Panc1 (cell line): Measurements from ENCODE around the gene COL6A2. TPM values are rescaled to one million over a fixed set of nuclear protein-coding genes. Genes with fewer than 3 reads are reported as not detected.

Experiments used
- ATAC-seq: fragments of 200-7000 bp; cut with Tn5 transposase; 2 replicates; pipeline ENCODE4 v1.9.1; 2020; ENCODE audit warnings: mild to moderate bottlenecking, moderate library complexity
- BruUV-seq: library from RNA; stranded (reverse); fragments of 400-500 nt; replicated peaks from 2 replicates; lab custom pipeline; 2021; lab: Mats Ljungman, UMichigan
- CTCF ChIA-PET: fragments of 300-600 bp; sonication (Branson Sonifier 250); formaldehyde crosslinking; loops from one replicate; lab custom pipeline; 2022; ENCODE audit warnings: antibody characterized with exemption; lab: Charles Lee
- POLR2A ChIA-PET: fragments of 300-600 bp; sonication (Branson Sonifier 250); formaldehyde crosslinking; loops from one replicate; lab custom pipeline; 2022; ENCODE audit warnings: antibody characterized with exemption; lab: Charles Lee
- DNase-seq: peaks from one replicate; pipeline ENCODE4 v3.0.0-alpha.2; 2010; ENCODE audit warnings: low read depth, low spot score
- H3K27ac ChIP-seq: 2 replicates; pipeline ENCODE4 v1.5.1; 2011; ENCODE audit warnings: mild to moderate bottlenecking, low read length, inconsistent platforms
- H3K27me3 ChIP-seq: fragments of 200-500 bp; sonication (Bioruptor generic); 2 replicates; pipeline ENCODE4 v1.6.0; 2014; ENCODE audit warnings: low read length, inconsistent platforms; ENCODE audit not compliant: control insufficient read depth, insufficient read depth
- H3K36me3 ChIP-seq: fragments of 200-500 bp; sonication (Bioruptor generic); 2 replicates; pipeline ENCODE4 v1.5.1; 2014; ENCODE audit warnings: inconsistent platforms, mild to moderate bottlenecking, low read length, moderate library complexity; ENCODE audit not compliant: control insufficient read depth, insufficient read depth
- H3K4me1 ChIP-seq: 2 replicates; pipeline ENCODE4 v1.5.1; 2011; ENCODE audit warnings: inconsistent platforms, mild to moderate bottlenecking, low read length, moderate library complexity; ENCODE audit not compliant: control insufficient read depth, insufficient read depth
- H3K4me3 ChIP-seq, 2 experiments: 2 replicates each; pipeline ENCODE4 v1.5.1; 2011 to 2012; ENCODE audit warnings: low read depth in 2 of 2, low read length in 2 of 2, mild to moderate bottlenecking in 2 of 2, inconsistent platforms in 1 of 2, moderate library complexity in 1 of 2
- H3K9me3 ChIP-seq: fragments of 200-500 bp; sonication (Bioruptor generic); 2 replicates; pipeline ENCODE4 v1.5.1; 2014; ENCODE audit warnings: low read depth, mild to moderate bottlenecking, inconsistent platforms, low read length, moderate library complexity; ENCODE audit not compliant: control insufficient read depth, insufficient read depth
- POLR2AphosphoS5 ChIP-seq: IDR thresholded peaks from 2 replicates; pipeline ENCODE4 v1.6.1; 2012; ENCODE audit warnings: mild to moderate bottlenecking, low read depth, low read length, moderate library complexity
- SIN3A ChIP-seq: IDR thresholded peaks from 2 replicates; pipeline ENCODE4 v1.6.1; 2012; ENCODE audit warnings: low read depth, mild to moderate bottlenecking, low read length, moderate library complexity, borderline replicate concordance; ENCODE audit not compliant: insufficient read depth
- TCF7L2 ChIP-seq: IDR thresholded peaks from 2 replicates; pipeline ENCODE4 v1.6.1; 2011; ENCODE audit warnings: mild to moderate bottlenecking, low read depth, low read length, inconsistent platforms
- in situ Hi-C: cut with HindIII; loops from 2 replicates; pipeline ENCODE4 v1.10.0; 2016; ENCODE audit warnings: low sequenced_read_pairs, low pct_unique_long_range_greater_than_20kb
- intact Hi-C: fragments of 100-400 bp; cut with micrococcal nuclease; formaldehyde crosslinking; loops from one replicate; pipeline ENCODE4 v1.10.0; 2022; ENCODE audit not compliant: unreplicated experiment
- total RNA-seq: library from RNA; stranded (reverse); gene quantifications from one replicate; pipeline ENCODE4 v1.2.1, GENCODE V29; 2021; ENCODE audit not compliant: unreplicated experiment
- TF ChIP-seq, protein P1 (sequence below), 2 experiments: IDR thresholded peaks; 2 replicates each; pipeline ENCODE4 v1.6.1; 2011 to 2012; ENCODE audit warnings: low read depth in 2 of 2, control low read depth in 1 of 2, low read length in 1 of 2, mild to moderate bottlenecking in 1 of 2, moderate library complexity in 1 of 2; ENCODE audit not compliant: insufficient read depth in 1 of 2
- TF ChIP-seq, protein P2 (sequence below): fragments of 450-650 bp; IDR thresholded peaks from 2 replicates; pipeline ENCODE4 v1.5.1; 2017; ENCODE audit warnings: mild to moderate bottlenecking

The COL6A2 gene
- total RNA-seq, 1 experiment from 2014 or later, result 29.9 TPM

DNA sequence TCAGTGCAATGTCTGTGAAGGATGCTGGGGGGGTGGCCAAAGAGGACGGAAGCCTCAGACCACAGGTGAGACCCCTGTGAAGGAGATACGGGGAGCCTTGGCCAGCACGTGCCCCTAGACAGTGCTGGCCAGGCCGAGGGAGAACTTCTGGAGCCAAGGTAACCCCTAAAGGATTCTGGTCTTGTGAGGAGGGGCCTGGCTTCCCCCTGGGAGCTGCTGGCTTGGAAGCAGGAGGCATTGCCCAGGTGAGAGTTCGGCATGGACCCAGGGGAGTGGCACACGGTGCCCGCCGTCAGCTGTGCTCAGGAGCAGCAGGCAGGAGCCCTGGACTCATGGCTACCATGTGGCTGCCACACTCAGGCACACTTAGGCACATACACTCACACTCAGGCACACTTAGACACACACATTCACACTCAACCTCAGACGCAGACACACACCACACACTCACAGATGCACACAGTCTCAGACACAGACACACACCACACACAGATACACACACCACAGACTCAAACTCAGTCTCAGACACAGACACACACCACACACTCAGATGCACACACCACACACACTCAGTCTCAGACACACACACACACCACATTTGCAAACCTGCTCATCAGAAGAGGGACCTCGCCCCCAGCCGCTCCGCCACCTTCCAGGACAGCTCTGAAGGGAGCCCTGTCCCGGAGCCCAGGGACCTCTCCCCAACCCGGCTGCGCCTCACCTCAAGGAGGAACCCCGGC, 1.1 kb upstream of the COL6A2 start:
- ChIA-PET POLR2A (no interaction called here), CTCF (no interaction called here)
- no peaks in the 10 kb centered on the region for H3K4me1 ChIP-seq
- ATAC-seq (no peak), DNase-seq (no peak)
- H3K27ac ChIP-seq, result no peak overlapping the region
- intact Hi-C loops (no loop called here), in situ Hi-C loops (no loop called here)
- TF ChIP-seq, protein P1, sequence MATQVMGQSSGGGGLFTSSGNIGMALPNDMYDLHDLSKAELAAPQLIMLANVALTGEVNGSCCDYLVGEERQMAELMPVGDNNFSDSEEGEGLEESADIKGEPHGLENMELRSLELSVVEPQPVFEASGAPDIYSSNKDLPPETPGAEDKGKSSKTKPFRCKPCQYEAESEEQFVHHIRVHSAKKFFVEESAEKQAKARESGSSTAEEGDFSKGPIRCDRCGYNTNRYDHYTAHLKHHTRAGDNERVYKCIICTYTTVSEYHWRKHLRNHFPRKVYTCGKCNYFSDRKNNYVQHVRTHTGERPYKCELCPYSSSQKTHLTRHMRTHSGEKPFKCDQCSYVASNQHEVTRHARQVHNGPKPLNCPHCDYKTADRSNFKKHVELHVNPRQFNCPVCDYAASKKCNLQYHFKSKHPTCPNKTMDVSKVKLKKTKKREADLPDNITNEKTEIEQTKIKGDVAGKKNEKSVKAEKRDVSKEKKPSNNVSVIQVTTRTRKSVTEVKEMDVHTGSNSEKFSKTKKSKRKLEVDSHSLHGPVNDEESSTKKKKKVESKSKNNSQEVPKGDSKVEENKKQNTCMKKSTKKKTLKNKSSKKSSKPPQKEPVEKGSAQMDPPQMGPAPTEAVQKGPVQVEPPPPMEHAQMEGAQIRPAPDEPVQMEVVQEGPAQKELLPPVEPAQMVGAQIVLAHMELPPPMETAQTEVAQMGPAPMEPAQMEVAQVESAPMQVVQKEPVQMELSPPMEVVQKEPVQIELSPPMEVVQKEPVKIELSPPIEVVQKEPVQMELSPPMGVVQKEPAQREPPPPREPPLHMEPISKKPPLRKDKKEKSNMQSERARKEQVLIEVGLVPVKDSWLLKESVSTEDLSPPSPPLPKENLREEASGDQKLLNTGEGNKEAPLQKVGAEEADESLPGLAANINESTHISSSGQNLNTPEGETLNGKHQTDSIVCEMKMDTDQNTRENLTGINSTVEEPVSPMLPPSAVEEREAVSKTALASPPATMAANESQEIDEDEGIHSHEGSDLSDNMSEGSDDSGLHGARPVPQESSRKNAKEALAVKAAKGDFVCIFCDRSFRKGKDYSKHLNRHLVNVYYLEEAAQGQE (IDR thresholded peaks at IDR 0.05; ENCODE audit: insufficient read depth in 1 of 2, low read depth in 2 of 2, low read length in 1 of 2), result no peak
- TF ChIP-seq, protein P2, sequence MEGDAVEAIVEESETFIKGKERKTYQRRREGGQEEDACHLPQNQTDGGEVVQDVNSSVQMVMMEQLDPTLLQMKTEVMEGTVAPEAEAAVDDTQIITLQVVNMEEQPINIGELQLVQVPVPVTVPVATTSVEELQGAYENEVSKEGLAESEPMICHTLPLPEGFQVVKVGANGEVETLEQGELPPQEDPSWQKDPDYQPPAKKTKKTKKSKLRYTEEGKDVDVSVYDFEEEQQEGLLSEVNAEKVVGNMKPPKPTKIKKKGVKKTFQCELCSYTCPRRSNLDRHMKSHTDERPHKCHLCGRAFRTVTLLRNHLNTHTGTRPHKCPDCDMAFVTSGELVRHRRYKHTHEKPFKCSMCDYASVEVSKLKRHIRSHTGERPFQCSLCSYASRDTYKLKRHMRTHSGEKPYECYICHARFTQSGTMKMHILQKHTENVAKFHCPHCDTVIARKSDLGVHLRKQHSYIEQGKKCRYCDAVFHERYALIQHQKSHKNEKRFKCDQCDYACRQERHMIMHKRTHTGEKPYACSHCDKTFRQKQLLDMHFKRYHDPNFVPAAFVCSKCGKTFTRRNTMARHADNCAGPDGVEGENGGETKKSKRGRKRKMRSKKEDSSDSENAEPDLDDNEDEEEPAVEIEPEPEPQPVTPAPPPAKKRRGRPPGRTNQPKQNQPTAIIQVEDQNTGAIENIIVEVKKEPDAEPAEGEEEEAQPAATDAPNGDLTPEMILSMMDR, result no peak
- TF ChIP-seq SIN3A (no peak), POLR2AphosphoS5 (no peak), TCF7L2 (no peak)
- BruUV-seq, result no TSS peak
- no peaks in the 10 kb centered on the region for H3K9me3 ChIP-seq
- no peaks in the 10 kb centered on the region for H3K27me3 ChIP-seq
- no peak overlapping the region for H3K4me3 ChIP-seq
- H3K36me3 ChIP-seq, result no peaks in the 10 kb centered on the region

DNA sequence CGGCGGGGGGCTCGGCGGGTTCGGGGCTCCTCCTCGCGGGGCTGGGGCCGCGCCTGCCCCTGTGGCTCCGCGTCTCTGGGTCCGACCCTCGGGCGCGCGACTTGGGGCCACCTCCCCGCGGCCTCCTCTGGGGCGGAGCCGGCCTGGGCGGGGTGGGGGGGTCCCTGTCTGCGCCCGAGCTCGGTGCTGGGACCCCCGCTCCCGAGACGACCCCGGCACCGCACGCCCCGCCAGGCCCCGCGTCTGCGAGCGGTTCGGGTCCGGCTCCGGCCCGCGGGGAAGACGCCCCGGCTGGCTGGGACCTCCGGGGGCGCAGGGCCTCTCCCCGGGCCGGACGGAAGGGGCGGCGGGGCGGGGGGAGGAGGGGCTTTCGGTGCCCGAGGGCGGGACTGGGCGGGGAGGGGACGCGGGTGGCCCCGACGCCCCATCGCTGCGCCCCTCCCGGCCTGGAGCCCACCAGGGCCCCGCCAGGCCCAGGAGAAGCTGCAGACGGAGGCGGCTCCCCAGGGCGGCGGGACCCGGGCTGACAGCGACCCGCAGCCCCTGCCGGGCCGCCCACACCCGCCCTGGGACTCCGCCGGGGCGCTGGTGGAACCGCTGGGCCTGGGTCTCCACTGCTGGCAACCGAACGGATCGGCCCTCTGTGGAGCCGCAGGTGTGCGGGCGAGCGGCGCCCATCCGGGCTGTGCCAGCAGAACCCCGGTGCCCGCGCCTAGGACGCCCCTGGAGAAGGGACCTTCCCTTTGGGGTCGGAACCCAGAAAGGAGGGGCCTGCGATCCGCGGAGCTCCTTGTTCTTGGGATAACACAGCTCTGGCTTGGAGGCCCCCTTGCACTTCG, 610 bp downstream of the COL6A2 start:
- Histone ChIP-seq H3K36me3 (no peaks in the 10 kb centered on the region), H3K4me3 (peak overlapping the region; percentile 26 to 45; a peak in 3 of 4 replicates), H3K27me3 (no peaks in the 10 kb centered on the region), H3K9me3 (0 out of 2 replicates have a peak, but pooled peaks cover 4% of the 10 kb centered on the region), H3K27ac (no peak overlapping the region), H3K4me1 (no peaks in the 10 kb centered on the region)
- TF ChIP-seq POLR2AphosphoS5, result no peak
- TF ChIP-seq, protein P2, result no peak
- TF ChIP-seq TCF7L2, result no peak
- TF ChIP-seq, protein P1 (IDR thresholded peaks at IDR 0.05; ENCODE audit: insufficient read depth in 1 of 2, low read depth in 2 of 2, low read length in 1 of 2), result no peak
- TF ChIP-seq SIN3A, result no peak
- ChIA-PET POLR2A (no interaction called here), CTCF (no interaction called here)
- DNase-seq (no peak), ATAC-seq (peak; percentile 62)
- intact Hi-C loops (no loop called here), in situ Hi-C loops (no loop called here)
- no TSS peak for BruUV-seq
